Astrocyte (in vitro differentiated cells and primary cell): ENCODE results near the gene PLAAT5. TPM values are rescaled to one million over a fixed set of nuclear protein-coding genes. Genes with fewer than 3 reads are reported as not detected.
"Not testable (repeated sequence)": the region's sequence is repeated elsewhere in the genome, so short reads cannot be mapped to it uniquely, and the experiment has no call there.

Experiments used
- DNase-seq: peaks from one replicate; pipeline ENCODE4 v3.0.0-alpha.2; 2010; ENCODE audit warnings: low read depth
- FAIRE-seq: peaks from 2 replicates; lab custom pipeline; 2011; peaks lifted over from hg19 to GRCh38; lab: Jason Lieb, UNC
- H2AFZ ChIP-seq: 2 replicates; pipeline ENCODE4 v1.6.0; 2012; ENCODE audit warnings: low read depth, low read length, inconsistent platforms
- H3K27ac ChIP-seq: 2 replicates; pipeline ENCODE4 v1.5.1; 2011; ENCODE audit warnings: low read depth, low read length, inconsistent platforms
- H3K27me3 ChIP-seq: 2 replicates; pipeline ENCODE4 v1.6.0; 2011; ENCODE audit warnings: low read length, inconsistent platforms; ENCODE audit not compliant: insufficient read depth
- H3K36me3 ChIP-seq: 2 replicates; pipeline ENCODE4 v1.5.1; 2011; ENCODE audit warnings: low read length, inconsistent platforms; ENCODE audit not compliant: insufficient read depth
- H3K4me1 ChIP-seq: 2 replicates; pipeline ENCODE4 v1.5.1; 2011; ENCODE audit warnings: low read length, inconsistent platforms; ENCODE audit not compliant: insufficient read depth
- H3K4me2 ChIP-seq: 2 replicates; pipeline ENCODE4 v1.6.0; 2012; ENCODE audit warnings: low read length, inconsistent platforms
- H3K4me3 ChIP-seq: 2 replicates; pipeline ENCODE4 v1.5.1; 2011; ENCODE audit warnings: low read depth, mild to moderate bottlenecking, low read length, inconsistent platforms; ENCODE audit not compliant: insufficient read depth
- H3K79me2 ChIP-seq: 2 replicates; pipeline ENCODE4 v1.6.0; 2012; ENCODE audit warnings: mild to moderate bottlenecking, low read length, inconsistent platforms; ENCODE audit not compliant: insufficient read depth
- H3K9ac ChIP-seq: 2 replicates; pipeline ENCODE4 v1.6.0; 2012; ENCODE audit warnings: mild to moderate bottlenecking, low read length, inconsistent platforms
- H3K9me3 ChIP-seq: 2 replicates; pipeline ENCODE4 v1.5.1; 2012; ENCODE audit warnings: low read depth, mild to moderate bottlenecking, low read length, inconsistent platforms; ENCODE audit not compliant: insufficient read depth
- H4K20me1 ChIP-seq: 2 replicates; pipeline ENCODE4 v1.6.0; 2012; ENCODE audit warnings: low read length, inconsistent platforms; ENCODE audit not compliant: insufficient read depth
- H3K27ac Mint-ChIP-seq: one replicate; pipeline ENCODE4 v1.8.0; 2021; ENCODE audit warnings: mild to moderate bottlenecking, mixed read lengths; ENCODE audit not compliant: unreplicated experiment
- H3K27me3 Mint-ChIP-seq: one replicate; pipeline ENCODE4 v1.8.0; 2021; ENCODE audit warnings: low read depth, mixed read lengths; ENCODE audit not compliant: unreplicated experiment
- H3K36me3 Mint-ChIP-seq: one replicate; pipeline ENCODE4 v1.8.0; 2021; ENCODE audit warnings: low read depth, mixed read lengths; ENCODE audit not compliant: unreplicated experiment
- H3K4me1 Mint-ChIP-seq: one replicate; pipeline ENCODE4 v1.8.0; 2021; ENCODE audit warnings: low read depth, mixed read lengths; ENCODE audit not compliant: unreplicated experiment
- H3K4me3 Mint-ChIP-seq: one replicate; pipeline ENCODE4 v1.8.0; 2021; ENCODE audit warnings: mild to moderate bottlenecking, moderate library complexity, mixed read lengths; ENCODE audit not compliant: unreplicated experiment
- H3K9me3 Mint-ChIP-seq: one replicate; pipeline ENCODE4 v1.8.0; 2021; ENCODE audit warnings: mild to moderate bottlenecking, mixed read lengths; ENCODE audit not compliant: unreplicated experiment
- CTCF ChIP-seq: IDR thresholded peaks from 2 replicates; pipeline ENCODE4 v1.5.1; 2011; ENCODE audit warnings: low read depth, mild to moderate bottlenecking, inconsistent platforms, low read length, moderate library complexity; ENCODE audit not compliant: insufficient read depth
- EZH2 ChIP-seq: IDR thresholded peaks from 2 replicates; pipeline ENCODE4 v1.6.1; 2012; ENCODE audit warnings: mild to moderate bottlenecking, low read length, inconsistent platforms; ENCODE audit not compliant: insufficient read depth
- total RNA-seq: library from RNA; stranded (reverse); gene quantifications from 2 replicates; pipeline ENCODE4 v1.2.1, GENCODE V29; 2021

Gene PLAAT5
- total RNA-seq, 1 donor from 2014 or later, result 0.36 TPM

GRCh38 chr11:63443714-63444113 is 47.3 kb downstream of the PLAAT5 start:
- no peaks in the 10 kb centered on the region for H3K36me3 ChIP-seq
- peaks cover 2% of the 10 kb centered on the region for H3K9me3 Mint-ChIP-seq
- peaks cover 4% of the 10 kb centered on the region for H3K27me3 ChIP-seq
- no peak overlapping the region for H2AFZ ChIP-seq
- no peak overlapping the region for H3K4me3 Mint-ChIP-seq
- no peak overlapping the region for H3K27ac ChIP-seq
- no peaks in the 10 kb centered on the region for H3K79me2 ChIP-seq
- H3K4me1 ChIP-seq, result no peaks in the 10 kb centered on the region
- no peak for FAIRE-seq
- no peaks in the 10 kb centered on the region for H3K36me3 Mint-ChIP-seq
- H3K4me3 ChIP-seq, result no peak overlapping the region
- H3K9ac ChIP-seq, result no peak overlapping the region
- TF ChIP-seq EZH2, result no peak
- TF ChIP-seq CTCF, result no peak
- H3K27me3 Mint-ChIP-seq, result peaks cover 3% of the 10 kb centered on the region
- no peak overlapping the region for H3K4me2 ChIP-seq
- H3K4me1 Mint-ChIP-seq, result peaks cover 13% of the 10 kb centered on the region
- no peaks in the 10 kb centered on the region for H3K9me3 ChIP-seq
- no peak for DNase-seq
- H4K20me1 ChIP-seq, result no peaks in the 10 kb centered on the region
- no peak overlapping the region for H3K27ac Mint-ChIP-seq

- not testable (repeated sequence) for H3K4me3 Mint-ChIP-seq, H3K4me2 ChIP-seq, H4K20me1 ChIP-seq, H3K4me1 ChIP-seq, DNase-seq, H3K27ac Mint-ChIP-seq, H2AFZ ChIP-seq, H3K4me3 ChIP-seq, H3K36me3 Mint-ChIP-seq, H3K36me3 ChIP-seq, H3K9me3 ChIP-seq, H3K27me3 Mint-ChIP-seq, H3K27ac ChIP-seq, H3K27me3 ChIP-seq, H3K4me1 Mint-ChIP-seq, FAIRE-seq, H3K9ac ChIP-seq, H3K79me2 ChIP-seq
- peaks cover 11% of the 10 kb centered on the region for H3K9me3 Mint-ChIP-seq
These were observed 55.1 kb downstream of the PLAAT5 start for GRCh38 chr11:63435831-63436230.

- H3K27ac ChIP-seq, H3K27ac Mint-ChIP-seq, H3K4me2 ChIP-seq, FAIRE-seq, H3K4me3 ChIP-seq, H3K36me3 Mint-ChIP-seq, H3K4me1 Mint-ChIP-seq, H3K4me1 ChIP-seq, H4K20me1 ChIP-seq, H3K9ac ChIP-seq, H3K36me3 ChIP-seq, H3K79me2 ChIP-seq, H2AFZ ChIP-seq, H3K9me3 ChIP-seq, H3K27me3 Mint-ChIP-seq, DNase-seq, H3K4me3 Mint-ChIP-seq, H3K27me3 ChIP-seq: not testable (repeated sequence)
- H3K9me3 Mint-ChIP-seq, result peaks cover 11% of the 10 kb centered on the region
These were observed 55.6 kb downstream of the PLAAT5 start for GRCh38 chr11:63435351-63435750.

- H3K27me3 Mint-ChIP-seq, H3K27ac ChIP-seq, H3K4me1 ChIP-seq, H3K36me3 ChIP-seq, H3K36me3 Mint-ChIP-seq, FAIRE-seq, H3K9me3 ChIP-seq, H3K4me3 Mint-ChIP-seq, H3K4me2 ChIP-seq, H3K79me2 ChIP-seq, H3K4me1 Mint-ChIP-seq, H3K9ac ChIP-seq, H4K20me1 ChIP-seq, H2AFZ ChIP-seq, DNase-seq, H3K4me3 ChIP-seq, H3K27me3 ChIP-seq, H3K27ac Mint-ChIP-seq: not testable (repeated sequence)
- H3K9me3 Mint-ChIP-seq, result peaks cover 11% of the 10 kb centered on the region
These were observed 60.2 kb downstream of the PLAAT5 start for GRCh38 chr11:63430731-63431130.
